Measurements from ENCODE around the gene BBS10. TPM values are rescaled to one million over a fixed set of nuclear protein-coding genes. Genes with fewer than 3 reads are reported as not detected.
A peak's percentile ranks its signal among the peaks of the same experiment; 100 is the strongest.
"Not testable (repeated sequence)": the region's sequence is repeated elsewhere in the genome, so short reads cannot be mapped to it uniquely, and the experiment has no call there.

Gene BBS10
- total and polyA plus RNA-seq, 9 of the 15 experiments (the other 6 are each of a cell fraction or from before 2014, with no cell fraction given), result 2.3 to 14.9 (median 5.9) TPM

- TF ChIP-seq YY1 (IDR thresholded peaks at IDR 0.05; ENCODE audit: borderline replicate concordance in 1 of 3, control insufficient read depth in 1 of 3, extremely low read depth in 1 of 3, insufficient read depth in 3 of 3, insufficient read length in 1 of 3, insufficient replicate concordance in 2 of 3, low read depth in 1 of 3, low read length in 2 of 3), result peak in 2 of 3 experiments; percentile 15 to 29
- TF ChIP-seq RBFOX2 (IDR thresholded peaks at IDR 0.05; ENCODE audit: low read depth, low read length), result peak; percentile 53
- peak; percentile 61 to 73; a peak in 3 of 4 replicates for TF ChIP-seq FOXA3 (CRISPR knock-in tag; conservative IDR thresholded peaks at IDR 0.05 in 1 of 2, IDR thresholded peaks at IDR 0.05 in 1 of 2)
- TF ChIP-seq NRF1 (conservative IDR thresholded peaks at IDR 0.05 in 1 of 2, IDR thresholded peaks at IDR 0.05 in 1 of 2), result 0 out of 4 replicates have a peak, but pooled peaks of 1 of the 2 experiments have one; percentile 10
- TF ChIP-seq FOXK2 (conservative IDR thresholded peaks at IDR 0.05 in 1 of 2, IDR thresholded peaks at IDR 0.05 in 1 of 2; ENCODE audit: low read depth in 2 of 2), result peak in 1 of 2 experiments; percentile 36; a peak in 1 of 4 replicates
- TF ChIP-seq NR2C2 (CRISPR knock-in tag; IDR thresholded peaks at IDR 0.05), result not testable (repeated sequence)
- 0 out of 2 replicates have a peak, but pooled peaks have one; percentile 23 for TF ChIP-seq NR2C2 (tag; IDR thresholded peaks at IDR 0.05)
- peak in 1 of 2 experiments; percentile 40; a peak in 1 of 4 replicates for TF ChIP-seq HDAC1 (IDR thresholded peaks at IDR 0.05)
Observed at GRCh38 chr12:76319595-76320319, 28.5 kb downstream of the BBS10 start (continued).
